GM19455 (cell line): ENCODE data around the gene OR13G1.
"Not testable (repeated sequence)": the region's sequence is repeated elsewhere in the genome, so short reads cannot be mapped to it uniquely, and the experiment has no call there.

Source experiments
- ATAC-seq: cut with Tn5 transposase; IDR thresholded peaks from one replicate; pipeline ENCODE4 v1.9.1; 2021; ENCODE audit not compliant: unreplicated experiment

Gene OR13G1, protein sequence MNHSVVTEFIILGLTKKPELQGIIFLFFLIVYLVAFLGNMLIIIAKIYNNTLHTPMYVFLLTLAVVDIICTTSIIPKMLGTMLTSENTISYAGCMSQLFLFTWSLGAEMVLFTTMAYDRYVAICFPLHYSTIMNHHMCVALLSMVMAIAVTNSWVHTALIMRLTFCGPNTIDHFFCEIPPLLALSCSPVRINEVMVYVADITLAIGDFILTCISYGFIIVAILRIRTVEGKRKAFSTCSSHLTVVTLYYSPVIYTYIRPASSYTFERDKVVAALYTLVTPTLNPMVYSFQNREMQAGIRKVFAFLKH

GRCh38 chr1:247679639-247680038 is at the start of gene OR13G1:
TSS of gene OR13G1 (minus strand) at chr1:247679739. CDS start at chr1:247673041, 6,698 bp downstream.
- no peak for ATAC-seq

DNA sequence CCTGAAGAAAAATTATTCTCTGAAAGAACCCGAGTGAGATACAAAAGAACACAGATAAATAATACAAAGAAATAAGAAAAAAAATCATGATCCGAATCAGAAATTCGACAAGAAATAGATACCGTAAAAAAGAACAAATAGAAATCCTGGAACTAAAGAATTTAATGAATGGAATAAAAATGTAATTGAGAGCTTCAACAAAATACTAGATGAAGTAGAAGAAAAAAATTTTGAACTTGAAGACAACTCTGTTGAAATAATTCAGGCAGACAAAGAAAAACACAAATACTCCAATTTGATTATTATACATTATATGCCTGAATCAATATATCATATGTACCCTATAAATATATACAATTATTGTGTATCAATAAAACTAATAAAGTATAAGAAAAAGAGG is 41.7 kb upstream of the OR13G1 start:
- no peak for ATAC-seq

- ATAC-seq = no peak
Observed at GRCh38 chr1:247716546-247716945, 37.0 kb upstream of the OR13G1 start, which contains the start of gene OR6F1. TSS of gene OR6F1 (minus strand) at chr1:247716646. CDS start at chr1:247712755, 3,891 bp downstream.

DNA sequence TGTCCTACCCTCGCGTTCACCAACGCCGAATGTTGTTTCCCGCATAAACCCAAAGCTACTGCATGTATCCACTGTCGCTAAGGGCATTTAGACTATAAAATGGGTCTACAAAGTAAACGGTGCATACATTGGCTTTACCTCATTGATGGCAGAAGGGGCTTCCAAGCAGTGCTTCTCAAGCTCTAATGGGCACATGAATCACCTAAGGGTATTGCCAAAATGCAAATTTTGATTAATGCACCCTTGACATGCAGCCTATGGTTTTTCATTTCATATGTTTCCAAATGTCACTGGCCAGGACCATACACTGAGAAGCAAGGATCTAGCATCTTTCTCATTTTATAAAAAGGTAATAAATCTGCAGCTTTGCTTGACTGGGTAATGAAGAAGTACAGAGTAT is 34.2 kb upstream of the OR13G1 start:
- ATAC-seq = no peak

- not testable (repeated sequence) for ATAC-seq
Observed at GRCh38 chr1:247710681-247711080, 31.1 kb upstream of the OR13G1 start.

DNA sequence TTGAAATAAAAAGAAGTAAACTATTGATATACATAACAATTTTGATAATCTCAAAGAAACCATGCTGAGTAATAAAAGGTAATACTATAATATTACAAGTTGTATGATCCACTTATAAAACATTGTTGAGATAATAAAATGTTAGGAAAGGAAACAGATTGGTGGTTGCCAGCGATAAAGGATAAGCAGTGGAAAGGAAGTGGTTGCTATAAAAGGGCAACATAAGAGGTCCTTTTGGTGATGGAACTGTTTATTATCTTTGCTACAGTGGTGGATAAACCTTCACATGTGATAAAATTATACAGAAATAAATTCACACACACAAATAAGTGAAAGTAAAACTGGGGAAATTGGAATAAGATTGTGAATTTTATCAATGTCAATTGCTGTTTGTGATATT is 21.8 kb upstream of the OR13G1 start:
- ATAC-seq = no peak

DNA sequence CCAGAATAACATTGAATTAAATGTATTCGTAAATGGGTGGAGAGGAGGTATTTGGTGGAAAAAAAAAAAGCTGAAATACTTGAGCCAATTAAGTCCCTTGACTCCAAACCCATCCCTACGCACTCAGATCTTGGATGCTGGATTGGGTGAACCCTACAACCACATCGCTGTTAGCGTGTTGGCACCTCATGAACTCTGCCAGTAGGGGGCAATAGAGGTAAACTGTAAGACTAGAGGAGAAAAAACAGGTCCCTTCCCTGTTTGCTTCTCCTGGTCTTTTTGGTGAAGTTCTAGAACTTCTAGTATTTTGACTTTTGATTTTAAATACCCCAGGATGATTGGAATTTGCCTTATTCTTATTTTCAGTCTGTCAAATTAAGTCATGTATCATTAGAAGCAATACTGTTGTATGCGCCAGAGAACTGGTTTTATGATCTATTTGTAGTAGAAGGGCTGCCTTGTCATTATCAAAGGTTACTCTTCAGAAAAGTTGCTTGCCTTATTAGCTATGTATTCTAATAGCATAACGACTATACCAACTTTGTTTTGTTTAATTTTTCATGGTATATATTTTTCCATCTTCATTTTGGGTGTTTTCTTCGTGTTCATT is 1.9 kb upstream of the OR13G1 start:
- ATAC-seq = peak; percentile 85

GRCh38 chr1:247680171-247680570 is 632 bp upstream of the OR13G1 start:
- no peak for ATAC-seq

DNA sequence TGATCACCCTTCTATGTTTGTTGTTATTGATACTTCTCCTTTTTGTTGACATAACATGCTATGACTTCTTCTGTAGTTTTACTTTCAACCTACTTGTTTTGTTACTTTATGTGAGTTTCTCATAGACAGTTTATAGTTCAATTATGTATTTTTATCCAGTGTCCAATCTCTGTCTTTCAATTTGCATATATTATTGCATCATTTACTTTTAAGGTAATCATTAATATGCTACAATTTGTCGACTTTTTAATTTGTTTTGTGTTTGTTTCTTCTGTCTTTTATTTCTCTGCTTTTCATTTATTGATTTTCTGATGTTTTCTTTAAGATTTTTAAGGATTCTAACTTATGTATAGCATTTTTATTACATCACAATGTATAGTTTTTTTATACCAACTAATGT is 10.3 kb downstream of the OR13G1 start:
- no peak for ATAC-seq

DNA sequence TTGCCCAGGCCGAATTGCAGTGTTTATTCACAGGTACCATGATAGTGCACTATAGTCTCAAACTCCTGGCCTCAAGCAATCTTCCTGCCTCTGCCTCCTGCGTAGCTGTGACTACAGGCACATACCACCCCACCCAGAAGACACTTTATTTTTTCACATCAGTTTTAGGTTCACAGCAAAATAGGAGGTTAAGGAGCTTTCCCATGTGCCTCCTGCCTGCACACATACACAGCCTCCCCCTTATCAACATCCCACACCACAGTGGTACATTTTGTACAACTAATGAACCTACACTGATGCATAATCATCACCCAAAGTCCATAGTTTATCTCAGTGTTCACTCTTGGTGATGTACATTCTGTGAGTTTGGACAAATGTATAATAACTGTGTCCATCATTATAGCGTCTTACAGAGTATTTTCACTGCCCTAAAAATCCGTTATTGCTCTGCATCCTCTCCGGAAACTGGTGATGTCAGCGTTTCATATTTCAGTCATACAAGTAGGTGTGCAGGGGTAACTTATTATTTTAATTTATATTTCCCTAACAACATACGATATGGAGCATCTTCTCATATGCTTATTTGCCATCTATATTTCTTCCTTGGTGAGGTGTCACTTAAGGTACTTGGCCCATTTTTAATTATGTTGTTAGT is 23.2 kb downstream of the OR13G1 start:
- ATAC-seq = no peak

- ATAC-seq = no peak
Observed at GRCh38 chr1:247653040-247653439, 26.5 kb downstream of the OR13G1 start.

- no peak for ATAC-seq
Observed at GRCh38 chr1:247647864-247648263, 31.7 kb downstream of the OR13G1 start.

DNA sequence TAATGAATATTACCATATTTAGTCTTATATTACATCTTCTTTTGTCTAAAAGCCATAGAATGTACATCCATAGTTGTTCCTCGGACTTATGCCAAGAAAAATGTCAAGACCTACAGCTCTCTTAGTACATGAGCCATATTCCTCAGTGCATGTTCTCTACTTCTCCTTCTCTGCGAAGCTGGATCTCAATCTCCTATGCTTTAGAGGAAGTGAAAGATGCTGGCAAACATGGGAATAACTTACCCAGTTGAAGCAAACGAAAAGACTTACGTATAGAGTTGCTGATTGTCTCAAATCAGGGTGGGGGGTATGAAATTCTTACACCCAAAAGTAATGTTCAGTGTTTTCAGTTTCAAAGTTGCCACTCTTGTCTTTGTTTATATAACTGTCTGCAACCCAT is 32.7 kb downstream of the OR13G1 start:
- ATAC-seq = no peak

- no peak for ATAC-seq
Observed at GRCh38 chr1:247642742-247643141, 36.8 kb downstream of the OR13G1 start.

DNA sequence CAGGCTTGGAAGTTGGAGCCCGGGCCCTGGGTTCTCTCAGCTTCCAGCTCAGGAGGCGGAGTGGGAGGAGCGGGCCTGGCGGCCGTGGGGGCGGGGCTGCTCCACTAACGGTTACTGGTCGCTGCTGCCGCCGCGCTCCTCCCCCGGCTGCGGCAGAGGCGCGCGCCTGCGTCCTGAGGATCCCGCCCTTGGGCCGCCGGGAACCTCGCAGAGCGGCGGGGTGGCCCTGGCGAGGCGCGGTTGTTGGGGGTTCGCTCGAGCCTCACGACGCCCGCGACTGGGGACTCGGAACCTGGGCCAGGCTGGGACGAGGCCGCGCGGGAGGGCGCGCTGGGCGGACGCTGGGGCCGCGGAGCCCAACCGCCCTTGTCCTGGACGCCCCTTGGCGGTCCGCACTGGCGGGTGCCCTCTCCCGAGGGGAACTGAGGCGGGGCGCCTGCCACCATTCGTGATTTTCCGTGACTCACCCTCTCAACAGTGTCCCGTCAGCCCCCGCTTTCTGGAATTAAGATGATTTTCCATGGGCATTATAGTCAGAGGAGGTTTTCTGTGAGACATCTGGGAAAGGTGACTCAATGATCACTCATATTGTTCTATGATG is 40.1 kb downstream of the OR13G1 start:
- ATAC-seq = no peak

GRCh38 chr1:247638781-247639180 is 40.8 kb downstream of the OR13G1 start:
- ATAC-seq = no peak

- ATAC-seq = no peak
Observed at GRCh38 chr1:247638011-247638410, 41.5 kb downstream of the OR13G1 start.

DNA sequence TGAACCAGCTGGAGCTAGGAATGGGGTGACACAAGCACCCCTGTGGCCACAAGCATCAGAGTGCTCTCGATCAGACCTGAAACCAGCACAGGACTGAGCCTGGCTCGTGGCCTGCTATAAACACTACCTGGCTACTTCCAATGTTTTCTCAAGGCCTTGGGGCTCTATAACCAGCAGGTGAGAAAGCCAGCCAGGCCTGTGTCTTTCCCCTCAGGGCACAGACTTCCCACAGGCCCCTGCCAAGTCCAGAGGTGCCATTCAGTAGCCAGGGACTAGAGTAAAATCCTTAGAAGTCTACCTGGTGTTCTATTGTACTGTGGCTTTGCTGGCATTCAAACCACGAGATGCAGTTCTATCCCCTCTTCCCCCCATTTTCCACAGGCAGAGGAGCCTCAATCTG is 51.6 kb downstream of the OR13G1 start:
- no peak for ATAC-seq
